ENCODE results near the gene DEFB124.
"Not testable (repeated sequence)": the region's sequence is repeated elsewhere in the genome, so short reads cannot be mapped to it uniquely, and the experiment has no call there.

Gene DEFB124

GRCh38 chr20:31488115-31488514 lies 13.2 kb upstream of the DEFB124 start:
- no peak for DNase-seq (ENCODE audit: low read depth in 2 of 2)

- DNase-seq (ENCODE audit: low read depth in 2 of 2) = no peak
These were observed 10.8 kb upstream of the DEFB124 start for GRCh38 chr20:31485450-31486339.

GRCh38 chr20:31484001-31484400 lies 9.1 kb upstream of the DEFB124 start:
- DNase-seq (ENCODE audit: low read depth in 2 of 2) = no peak

- DNase-seq (ENCODE audit: low read depth in 2 of 2) = no peak
These were observed 1.8 kb upstream of the DEFB124 start for GRCh38 chr20:31476643-31477215.

GRCh38 chr20:31476294-31476585 lies 1.3 kb upstream of the DEFB124 start:
- DNase-seq (ENCODE audit: low read depth in 2 of 2) = no peak

- DNase-seq (ENCODE audit: low read depth in 2 of 2) = no peak
These were observed 756 bp upstream of the DEFB124 start for GRCh38 chr20:31475472-31476293.

GRCh38 chr20:31474097-31474436 lies 860 bp downstream of the DEFB124 start:
- DNase-seq (ENCODE audit: low read depth in 2 of 2) = no peak

GRCh38 chr20:31473331-31474096 lies 1.4 kb downstream of the DEFB124 start:
- DNase-seq (ENCODE audit: low read depth in 2 of 2) = no peak

GRCh38 chr20:31472395-31473330 lies 2.3 kb downstream of the DEFB124 start:
- DNase-seq (ENCODE audit: low read depth in 2 of 2) = no peak

GRCh38 chr20:31470946-31471345 lies 4.0 kb downstream of the DEFB124 start:
- DNase-seq (ENCODE audit: low read depth in 2 of 2) = not testable (repeated sequence)

- no peak for DNase-seq (ENCODE audit: low read depth in 2 of 2)
These were observed 20.6 kb downstream of the DEFB124 start for GRCh38 chr20:31454361-31454760.

- no peak for DNase-seq (ENCODE audit: low read depth in 2 of 2)
These were observed 22.4 kb downstream of the DEFB124 start for GRCh38 chr20:31452575-31452974.

GRCh38 chr20:31449511-31450414 lies 25.2 kb downstream of the DEFB124 start:
- no peak for DNase-seq (ENCODE audit: low read depth in 2 of 2)

GRCh38 chr20:31446084-31446819 lies 28.7 kb downstream of the DEFB124 start:
- no peak for DNase-seq (ENCODE audit: low read depth in 2 of 2)

- DNase-seq (ENCODE audit: low read depth in 2 of 2) = no peak
These were observed 34.8 kb downstream of the DEFB124 start, which contains the start of gene DEFB123 for GRCh38 chr20:31440012-31440659. Gene DEFB123 (plus strand): TSS chr20:31440632. CDS start chr20:31440699, 67 bp downstream.

- no peak for DNase-seq (ENCODE audit: low read depth in 2 of 2)
These were observed 44.3 kb downstream of the DEFB124 start for GRCh38 chr20:31430568-31431115.

- not testable (repeated sequence) for DNase-seq (ENCODE audit: low read depth in 2 of 2)
These were observed 47.4 kb downstream of the DEFB124 start for GRCh38 chr20:31427576-31427975.

All from stimulated activated CD8-positive, alpha-beta memory T cell treated with anti-CD3 and anti-CD28 coated beads, Interleukin-15, amount 100 ng/mL, for 4 hours (primary cell).